GM19395 (cell line): ENCODE measurements around the gene HSPB6.

Experiments used
- ATAC-seq: cut with Tn5 transposase; IDR thresholded peaks from one replicate; pipeline ENCODE4 v1.9.1; 2021; ENCODE audit warnings: mild to moderate bottlenecking, moderate library complexity; ENCODE audit not compliant: unreplicated experiment

Gene HSPB6

GRCh38 chr19:35746531-35746930 is 10.3 kb downstream of the HSPB6 start:
- ATAC-seq = no peak

DNA sequence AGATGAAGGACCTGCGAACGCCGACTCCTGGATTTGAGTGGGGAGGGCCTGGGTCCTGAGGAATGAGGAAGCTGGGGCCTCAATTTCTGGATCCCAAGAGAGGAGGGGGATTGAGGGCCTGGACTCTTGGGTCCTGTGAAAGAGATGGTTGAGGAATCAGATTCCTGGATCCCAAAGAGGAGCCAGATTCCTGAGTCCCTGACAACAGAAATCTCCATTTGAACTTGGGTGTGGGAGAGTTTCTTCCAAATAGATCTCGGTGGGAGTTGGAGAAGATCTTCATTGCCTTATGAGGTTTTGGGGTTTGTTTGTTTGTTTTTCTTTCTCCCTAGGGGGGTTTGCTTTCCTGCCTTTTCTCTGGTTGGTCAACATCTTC is 10.8 kb downstream of the HSPB6 start:
- ATAC-seq = no peak

DNA sequence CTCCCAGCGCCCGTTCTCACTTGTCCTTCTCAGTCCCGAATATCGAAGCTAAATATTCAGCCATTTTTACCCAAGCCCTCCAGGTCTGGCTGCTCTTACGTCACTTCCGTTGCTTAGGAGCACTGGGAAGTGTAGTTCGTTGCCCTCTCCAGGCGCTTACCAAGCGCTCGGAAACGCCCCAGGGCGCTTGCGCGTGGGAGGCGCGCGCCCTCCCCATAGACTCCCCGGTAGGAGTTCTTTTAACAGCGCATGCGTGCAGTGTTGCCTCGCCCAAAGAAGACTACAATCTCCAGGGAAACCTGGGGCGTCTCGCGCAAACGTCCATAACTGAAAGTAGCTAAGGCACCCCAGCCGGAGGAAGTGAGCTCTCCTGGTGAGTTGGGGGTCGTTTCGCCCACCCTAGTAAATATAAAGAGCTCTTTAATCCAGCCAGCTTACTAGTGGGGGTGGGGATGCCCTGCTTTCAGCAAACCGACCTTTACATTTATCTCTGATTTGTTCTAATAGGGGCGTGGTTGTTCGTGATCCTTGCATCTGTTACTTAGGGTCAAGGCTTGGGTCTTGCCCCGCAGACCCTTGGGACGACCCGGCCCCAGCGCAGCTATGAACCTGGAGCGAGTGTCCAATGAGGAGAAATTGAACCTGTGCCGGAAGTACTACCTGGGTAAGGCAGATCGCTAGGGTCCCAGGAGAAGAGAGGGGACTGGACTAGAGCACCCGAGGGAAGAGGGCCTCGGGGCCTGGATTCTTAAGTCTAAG is 11.3 kb downstream of the HSPB6 start, which contains the start of the genes PSENEN and U2AF1L4:
Gene PSENEN, plus strand, starts transcription at position 324 of the 759 bp plus-strand sequence. Its CDS starts 280 bp downstream, at position 604.
Gene U2AF1L4, minus strand, starts transcription at position 91 of the 759 bp plus-strand sequence. Its CDS starts 27 bp downstream, at position 64.
- ATAC-seq = peak; percentile 40

DNA sequence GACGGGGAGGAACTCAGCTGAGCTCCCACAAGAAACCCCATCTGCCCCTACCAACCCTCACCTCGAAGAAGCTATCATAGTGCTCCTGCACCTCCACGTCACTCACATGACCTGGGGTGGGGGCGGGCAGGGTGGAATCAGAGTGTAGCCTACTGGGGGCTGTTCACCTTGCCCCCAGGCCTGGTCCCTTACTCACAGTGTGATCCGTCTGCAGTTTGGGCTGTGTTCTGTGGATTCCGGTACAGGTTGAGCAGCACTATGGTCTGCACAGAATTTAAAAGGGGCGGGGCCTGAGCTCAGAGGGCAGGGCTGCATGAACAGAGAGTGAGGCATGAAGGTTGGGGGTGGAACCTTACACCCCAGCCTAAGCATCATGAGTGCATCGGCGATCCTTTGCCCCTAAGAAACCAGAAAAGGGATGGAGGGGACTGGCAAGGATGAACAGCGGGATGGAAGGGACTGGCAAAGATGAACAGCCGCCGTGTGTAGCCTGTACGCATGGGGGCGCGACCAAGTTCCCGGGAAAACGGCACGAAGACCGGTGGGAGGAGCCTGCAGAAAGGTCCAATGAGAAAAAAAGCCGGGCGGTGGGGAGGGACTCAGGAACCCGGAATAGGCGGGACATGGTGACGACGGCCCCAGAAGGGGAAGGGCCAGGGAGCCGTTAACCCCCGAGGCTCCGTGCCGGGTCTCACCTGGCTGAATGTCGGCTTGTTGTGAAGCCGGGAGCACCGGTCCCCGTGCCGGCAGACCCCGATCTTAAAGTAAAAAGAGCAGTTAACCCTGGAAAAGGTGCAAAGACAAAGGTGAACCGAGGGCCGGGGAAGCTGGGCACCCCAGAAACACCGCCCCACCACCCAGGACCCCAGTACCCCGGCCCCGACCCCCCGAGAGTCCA is 12.2 kb downstream of the HSPB6 start:
- ATAC-seq = no peak

DNA sequence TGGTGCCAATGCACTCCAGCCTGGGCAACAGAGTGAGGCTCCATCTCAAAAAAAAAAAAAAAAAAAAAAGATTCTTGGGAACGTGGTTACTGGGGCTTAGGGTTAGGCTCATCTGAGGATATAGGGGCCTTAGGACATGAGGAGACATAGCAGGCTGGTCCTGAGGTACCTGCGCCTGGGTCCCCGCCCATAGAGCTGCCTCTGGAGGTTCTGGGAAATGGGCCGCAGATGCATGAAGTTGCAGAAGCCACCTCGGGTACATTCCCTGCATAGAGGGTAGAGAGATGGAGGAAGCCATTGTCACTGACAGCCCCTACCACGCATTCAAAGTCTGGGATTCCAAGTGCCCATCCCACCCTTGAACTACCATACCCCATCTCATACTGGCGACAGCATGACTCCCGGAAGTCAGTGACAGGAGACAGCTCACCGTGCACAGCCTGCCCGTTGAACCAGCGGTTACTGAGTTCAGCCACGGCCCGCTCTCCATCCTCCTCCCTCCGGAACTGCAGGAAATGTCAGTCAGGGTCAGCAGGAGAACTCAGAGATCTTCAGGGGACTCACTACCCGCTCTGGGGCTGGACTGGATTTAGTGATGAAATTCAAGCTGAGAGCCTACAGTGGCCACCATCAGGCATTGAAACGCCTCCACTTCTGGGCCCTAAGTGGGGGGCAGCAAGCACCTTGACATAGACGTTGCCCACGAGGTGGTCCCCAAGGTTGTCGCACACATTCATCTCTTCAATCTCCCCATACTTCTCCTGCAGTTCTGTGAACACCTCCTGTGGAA is 13.0 kb downstream of the HSPB6 start:
- no peak for ATAC-seq

DNA sequence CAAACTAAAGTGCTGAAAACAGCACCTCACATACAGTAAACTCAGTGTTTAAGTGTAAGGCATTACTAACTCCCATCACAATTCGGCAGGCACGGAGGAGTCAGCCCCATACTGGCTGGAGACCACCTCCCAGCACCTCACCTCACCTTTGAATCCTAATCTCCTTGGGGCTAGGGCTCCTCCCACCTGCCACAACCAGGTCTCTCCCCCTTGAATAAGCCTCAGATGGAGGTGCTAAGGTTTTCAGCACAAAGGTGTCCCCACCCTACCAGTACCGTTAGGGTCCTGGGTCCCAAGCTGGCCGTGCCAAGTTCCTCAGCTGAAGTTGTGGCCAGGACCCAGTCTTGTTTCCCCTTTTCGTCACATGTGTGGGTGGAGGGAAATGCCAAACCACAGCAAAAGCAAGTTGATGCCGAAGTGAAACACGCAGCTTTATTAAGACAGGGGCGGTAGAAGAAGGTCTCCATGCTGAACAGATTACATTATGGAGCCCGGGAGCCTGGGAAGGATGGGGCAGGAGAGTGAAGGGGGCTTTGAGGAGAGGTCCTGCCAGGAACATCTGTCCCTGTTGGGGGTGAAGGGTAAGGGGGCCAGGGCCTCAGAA is 14.6 kb downstream of the HSPB6 start, which contains the start of gene IGFLR1:
Gene IGFLR1, minus strand, starts transcription at position 332 of the 604 bp plus-strand sequence. CDS start 1,272 bp downstream, outside the sequence.
- ATAC-seq = no peak

- no peak for ATAC-seq
These were observed 15.7 kb downstream of the HSPB6 start for GRCh38 chr19:35741203-35741515.

DNA sequence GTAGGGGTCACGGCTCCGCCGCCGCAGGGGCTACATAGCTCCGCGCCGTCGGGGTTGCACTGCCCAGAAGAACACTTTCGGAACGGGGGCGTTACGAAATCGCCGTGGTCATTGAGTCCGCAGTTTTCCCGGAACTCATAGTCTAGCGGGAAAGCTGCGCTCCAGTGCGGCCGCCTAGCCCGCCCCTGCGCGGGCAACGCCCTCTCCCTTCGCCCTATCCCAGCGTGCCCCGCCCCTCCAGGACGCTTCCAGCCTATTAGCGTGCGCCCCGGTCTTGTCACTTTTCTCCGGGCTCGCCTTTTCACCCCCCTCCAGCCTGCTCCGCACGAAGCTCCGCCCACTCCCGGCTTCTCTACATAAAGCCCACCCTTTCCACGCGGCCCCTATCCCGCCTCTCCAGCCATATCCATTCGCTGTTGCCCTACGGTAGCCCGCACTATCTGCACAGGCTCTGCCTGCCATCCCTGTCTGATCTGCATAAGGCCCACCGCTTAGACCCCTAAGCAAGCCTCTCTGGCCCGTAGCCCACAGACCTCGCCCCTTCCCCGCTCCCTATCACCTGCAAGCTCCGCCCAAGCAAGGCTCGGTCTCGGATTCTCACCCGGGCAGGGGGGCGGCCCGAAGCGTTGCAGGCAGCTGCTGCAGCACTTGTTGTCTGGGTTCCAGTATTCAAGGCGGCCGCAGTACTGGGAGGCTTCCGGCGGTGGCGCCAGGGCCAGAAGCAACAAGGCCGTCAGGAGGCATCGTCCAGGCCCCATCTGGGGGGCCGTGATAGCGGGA is 16.2 kb downstream of the HSPB6 start:
- peak; percentile 48 for ATAC-seq

DNA sequence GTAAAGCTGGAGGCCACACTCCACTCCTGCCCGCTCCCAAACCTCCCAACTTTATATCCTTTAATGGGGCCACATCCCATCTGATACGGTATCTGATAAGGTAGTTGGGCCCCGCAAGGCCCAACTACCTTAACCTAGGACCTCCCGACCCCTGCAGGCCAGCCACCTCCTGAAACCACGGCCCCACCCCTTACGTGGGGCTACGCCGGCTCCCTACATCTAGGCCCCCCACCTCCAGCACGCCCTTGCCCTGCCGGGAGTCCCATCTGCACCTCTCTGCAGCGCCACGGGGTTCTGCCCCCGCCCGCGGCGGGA is 16.8 kb downstream of the HSPB6 start:
- peak; percentile 21 for ATAC-seq

DNA sequence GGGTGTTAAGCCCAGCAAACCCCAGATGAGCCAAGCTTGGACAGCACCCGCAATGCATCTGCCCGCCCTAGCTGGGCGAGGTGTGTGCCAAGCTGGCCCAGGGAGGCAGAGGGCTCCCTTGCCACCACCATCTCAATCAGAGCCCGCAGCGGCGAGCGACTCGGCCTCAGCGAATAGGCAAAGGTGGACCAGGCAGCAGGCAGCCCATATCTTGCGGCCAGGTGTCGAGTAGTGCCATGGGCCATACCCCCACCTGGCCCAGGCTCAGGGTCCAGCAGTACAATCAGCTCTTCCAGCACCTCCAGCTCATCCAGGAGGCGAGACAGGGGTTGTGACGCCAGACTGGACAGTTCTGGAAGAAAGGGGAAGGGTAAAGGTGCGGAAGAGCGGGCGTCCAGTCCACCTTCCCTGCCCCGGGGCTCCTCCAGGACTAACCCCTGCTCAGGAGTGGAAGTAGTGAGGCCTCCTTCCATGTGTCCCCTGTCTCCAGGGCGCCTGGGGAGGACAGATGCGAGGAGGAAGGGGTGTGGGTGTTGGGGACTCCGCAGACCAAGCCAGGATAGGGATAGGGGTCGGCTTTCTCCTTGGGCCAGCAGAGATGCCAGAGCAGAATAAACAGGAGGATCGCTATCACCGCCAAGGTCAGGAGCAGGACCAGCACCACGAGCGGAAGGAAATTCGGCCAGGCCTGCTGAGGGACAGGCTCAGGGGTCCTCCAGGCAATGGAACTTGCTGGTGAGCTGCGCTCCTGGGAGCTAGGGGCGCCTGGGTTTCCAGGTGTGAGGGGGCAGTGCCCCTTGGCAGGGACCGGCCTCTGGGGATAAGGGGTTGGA is 17.3 kb downstream of the HSPB6 start:
- ATAC-seq = no peak

GRCh38 chr19:35738887-35739229 is 18.0 kb downstream of the HSPB6 start:
- no peak for ATAC-seq

DNA sequence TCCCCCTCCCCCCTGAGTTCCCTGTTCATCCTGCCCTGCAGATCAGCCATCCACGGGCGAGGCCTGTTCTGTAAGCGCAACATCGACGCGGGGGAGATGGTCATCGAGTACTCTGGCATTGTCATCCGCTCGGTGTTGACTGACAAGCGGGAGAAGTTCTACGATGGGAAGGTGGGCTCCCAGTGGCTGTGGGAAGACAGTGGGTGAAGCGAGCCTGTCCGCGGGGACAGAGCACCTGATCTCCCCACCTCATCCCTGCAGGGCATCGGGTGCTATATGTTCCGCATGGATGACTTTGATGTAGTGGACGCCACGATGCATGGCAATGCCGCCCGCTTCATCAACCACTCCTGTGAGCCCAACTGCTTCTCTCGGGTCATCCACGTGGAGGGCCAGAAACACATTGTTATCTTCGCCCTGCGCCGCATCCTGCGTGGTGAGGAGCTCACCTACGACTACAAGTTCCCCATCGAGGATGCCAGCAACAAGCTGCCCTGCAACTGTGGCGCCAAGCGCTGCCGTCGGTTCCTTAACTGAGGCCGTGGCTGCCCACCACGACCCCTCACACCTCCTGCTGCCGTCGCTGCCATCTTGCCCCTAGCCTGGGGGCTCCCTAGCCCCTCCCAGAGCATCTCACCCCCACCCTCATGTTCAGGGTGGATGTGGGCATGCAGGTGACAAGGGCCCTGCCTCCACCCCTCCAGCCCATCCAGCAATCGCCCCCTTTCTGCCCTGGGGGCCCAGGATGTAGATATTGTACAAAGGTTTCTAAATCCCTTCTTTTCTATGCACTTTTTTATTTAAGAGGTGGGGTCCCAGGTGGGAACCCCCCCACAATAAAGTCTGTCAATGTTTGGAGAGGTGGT is 18.6 kb downstream of the HSPB6 start:
- no peak for ATAC-seq

DNA sequence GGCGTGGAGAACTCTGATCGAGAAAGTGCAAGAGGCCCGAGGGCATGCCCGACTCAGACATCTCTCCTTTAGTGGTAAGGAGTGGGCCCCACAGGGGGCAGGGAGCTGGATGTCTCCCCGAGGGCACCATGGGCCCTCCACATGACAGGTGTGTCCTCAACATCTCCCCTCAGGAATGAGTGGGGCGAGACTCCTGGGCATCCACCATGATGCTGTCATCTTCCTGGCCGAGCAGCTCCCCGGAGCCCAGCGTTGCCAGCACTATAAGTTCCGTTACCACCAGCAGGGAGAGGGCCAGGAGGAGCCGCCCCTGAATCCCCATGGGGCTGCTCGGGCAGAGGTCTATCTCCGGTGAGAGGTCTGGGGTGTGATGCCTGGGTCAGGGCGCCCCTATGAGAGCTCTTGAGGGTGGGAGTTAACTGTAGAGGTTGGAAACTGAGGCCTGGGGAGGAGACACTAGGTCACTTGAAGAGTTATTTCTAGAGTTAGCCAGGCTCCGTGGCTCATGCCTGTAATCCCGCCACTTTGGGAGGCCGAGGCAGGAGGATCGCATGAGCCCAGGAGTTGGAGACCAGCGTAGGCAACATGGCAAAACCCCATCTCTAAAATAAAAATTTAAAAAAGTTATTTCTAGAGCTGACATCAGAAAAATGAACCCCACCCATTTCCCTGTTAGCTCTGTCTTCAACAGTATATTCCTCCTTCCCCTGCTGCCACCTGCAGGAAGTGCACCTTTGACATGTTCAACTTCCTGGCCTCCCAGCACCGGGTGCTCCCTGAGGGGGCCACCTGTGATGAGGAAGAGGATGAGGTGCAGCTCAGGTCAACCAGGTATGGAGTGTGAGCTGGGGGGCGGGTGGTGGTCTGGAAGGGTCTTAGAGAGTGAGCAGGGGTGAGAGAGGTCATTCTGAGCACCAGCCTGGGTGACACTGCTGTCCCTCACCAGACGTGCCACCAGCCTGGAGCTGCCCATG is 19.6 kb downstream of the HSPB6 start:
- ATAC-seq = no peak

DNA sequence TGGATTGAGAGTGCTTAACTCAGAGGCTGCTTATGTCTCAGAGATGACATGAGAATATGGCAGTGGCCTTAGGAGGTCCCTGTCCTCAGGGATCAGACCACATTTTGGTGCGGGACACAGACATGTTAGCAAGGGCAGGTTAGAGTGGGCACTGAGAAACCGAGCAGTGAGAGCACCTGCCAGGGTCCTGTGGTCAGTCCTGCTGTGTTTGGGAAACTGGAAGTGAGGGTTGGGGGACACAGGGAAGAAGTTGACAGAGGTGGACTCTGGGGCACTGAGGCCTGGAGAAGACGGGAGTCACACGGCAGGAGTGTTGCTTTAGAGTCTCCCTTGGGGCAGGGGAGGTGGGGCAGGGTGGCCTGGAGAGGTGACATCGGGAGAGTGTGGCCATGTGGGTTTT is 21.9 kb downstream of the HSPB6 start:
- no peak for ATAC-seq

GRCh38 chr19:35734273-35734672 is 22.6 kb downstream of the HSPB6 start:
- ATAC-seq = no peak

DNA sequence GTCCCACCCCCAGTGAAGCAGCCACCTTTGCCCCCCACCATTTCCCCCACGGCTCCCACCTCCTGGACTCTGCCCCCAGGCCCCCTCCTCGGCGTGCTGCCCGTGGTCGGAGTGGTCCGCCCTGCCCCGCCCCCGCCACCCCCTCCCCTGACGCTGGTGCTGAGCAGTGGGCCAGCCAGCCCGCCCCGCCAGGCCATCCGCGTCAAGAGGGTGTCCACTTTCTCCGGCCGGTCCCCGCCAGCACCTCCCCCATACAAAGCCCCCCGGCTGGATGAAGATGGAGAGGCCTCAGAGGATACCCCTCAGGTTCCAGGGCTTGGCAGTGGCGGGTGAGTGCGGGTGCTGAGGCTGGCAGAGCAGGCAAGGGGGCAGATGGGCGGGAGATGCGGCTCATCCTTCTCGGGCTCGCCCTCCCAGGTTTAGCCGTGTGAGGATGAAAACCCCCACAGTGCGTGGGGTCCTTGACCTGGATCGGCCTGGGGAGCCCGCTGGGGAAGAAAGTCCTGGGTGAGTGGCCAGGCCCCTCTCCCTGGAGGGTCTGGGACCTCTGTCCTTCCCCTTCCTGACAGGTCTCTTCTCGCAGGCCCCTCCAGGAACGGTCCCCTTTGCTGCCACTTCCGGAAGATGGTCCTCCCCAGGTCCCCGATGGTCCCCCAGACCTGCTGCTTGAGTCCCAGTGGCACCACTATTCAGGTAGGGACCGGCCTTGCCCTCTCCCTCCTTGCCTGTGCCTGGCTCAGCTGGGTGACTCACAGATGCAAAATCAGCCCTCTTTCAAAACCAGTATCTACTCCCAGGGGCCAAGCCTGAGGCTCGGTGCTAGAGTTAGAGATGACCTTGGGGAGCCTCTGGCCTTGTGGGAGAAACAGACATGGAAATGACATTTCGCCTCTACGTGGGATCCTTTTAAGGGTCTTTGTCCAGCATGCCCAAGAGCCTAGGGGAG is 23.4 kb downstream of the HSPB6 start:
- ATAC-seq = no peak
